Measurements from ENCODE around the gene FDPS.
A peak's percentile ranks its signal among the peaks of the same experiment; 100 is the strongest.

- no peak for TF ChIP-seq CTCF (IDR thresholded peaks at IDR 0.05; ENCODE audit: low read depth, low read length)
- TF ChIP-seq MAX (IDR thresholded peaks at IDR 0.05; ENCODE audit: low read depth, low read length) = no peak
- peak; percentile 43 for TF ChIP-seq POLR2A (IDR thresholded peaks at IDR 0.05; ENCODE audit: extremely low read depth, insufficient read length)
- TF ChIP-seq MYC (IDR thresholded peaks at IDR 0.05; ENCODE audit: low read depth, low read length) = no peak
Measured at GRCh38 chr1:155323729-155324036, 15.0 kb downstream of the FDPS start.

Measured in NB4 (cell line).